Stimulated activated CD4-positive, alpha-beta T cell treated with anti-CD3 and anti-CD28 coated beads, Interleukin-1b, Interleukin-23, amount 100 ng/mL, for 48 hours (primary cell): ENCODE data around the gene RFT1.
"Not testable (repeated sequence)": the region's sequence is repeated elsewhere in the genome, so short reads cannot be mapped to it uniquely, and the experiment has no call there.

ENCODE experiments used
- DNase-seq: peaks from one replicate; pipeline ENCODE4 v3.0.0-alpha.2; 2020

RFT1 gene

GRCh38 chr3:53054233-53054632 is 76.0 kb downstream of the RFT1 start:
- not testable (repeated sequence) for DNase-seq

- DNase-seq = no peak
Observed at GRCh38 chr3:53051929-53052328, 78.3 kb downstream of the RFT1 start.

GRCh38 chr3:53049987-53050386 is 80.2 kb downstream of the RFT1 start:
- no peak for DNase-seq

- peak; percentile 48 for DNase-seq
Observed at GRCh38 chr3:53046171-53047170, 83.8 kb downstream of the RFT1 start.

- DNase-seq = peak; percentile 69
Observed at GRCh38 chr3:53045518-53046170, 84.6 kb downstream of the RFT1 start, which contains the start of gene SFMBT1. Gene SFMBT1 (minus strand): TSS chr3:53046073. CDS start chr3:52969128, 76,945 bp downstream.

DNA sequence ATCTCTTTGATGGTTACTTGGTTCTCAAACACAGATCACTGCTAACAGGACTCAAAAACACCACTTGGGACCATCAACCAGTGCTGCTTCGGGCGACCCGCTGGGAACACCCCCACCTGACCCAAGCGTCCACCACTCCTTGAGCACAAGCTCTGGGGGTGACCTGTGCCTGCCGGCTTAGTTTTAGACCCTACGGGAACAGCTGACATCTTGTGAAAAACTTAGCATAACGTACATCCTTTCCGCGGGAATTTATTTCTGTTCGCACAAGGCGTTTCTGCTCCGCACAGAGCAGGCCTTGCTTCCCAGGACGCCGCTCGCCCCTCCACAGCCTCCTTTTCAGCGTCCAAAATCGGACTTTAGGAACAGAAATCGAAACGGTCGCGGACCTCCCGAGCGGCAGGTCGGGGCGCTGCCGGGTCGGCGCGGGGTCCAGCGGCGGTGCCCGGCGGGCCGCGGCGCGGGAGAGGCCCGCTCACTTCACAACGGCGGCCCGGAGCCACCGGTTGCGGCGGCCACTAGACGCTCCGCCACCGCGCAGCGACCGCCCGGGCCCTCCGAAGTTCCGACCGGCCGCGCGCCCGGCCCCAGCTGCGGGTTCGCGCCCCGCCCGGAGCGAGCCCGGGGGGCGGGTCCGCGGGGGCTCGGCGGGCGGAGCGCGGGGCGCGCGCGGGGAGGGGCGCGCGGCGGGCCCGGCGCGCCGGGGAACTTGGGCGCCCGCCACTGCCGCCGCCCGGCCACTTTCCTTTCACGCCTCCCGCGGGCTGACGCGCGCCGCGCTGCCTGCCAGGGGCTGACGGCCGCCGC is 85.3 kb downstream of the RFT1 start:
- peak; percentile 34 for DNase-seq

GRCh38 chr3:53044371-53044710 is 85.9 kb downstream of the RFT1 start:
- DNase-seq = no peak

GRCh38 chr3:53043738-53044137 is 86.5 kb downstream of the RFT1 start:
- DNase-seq = no peak

DNA sequence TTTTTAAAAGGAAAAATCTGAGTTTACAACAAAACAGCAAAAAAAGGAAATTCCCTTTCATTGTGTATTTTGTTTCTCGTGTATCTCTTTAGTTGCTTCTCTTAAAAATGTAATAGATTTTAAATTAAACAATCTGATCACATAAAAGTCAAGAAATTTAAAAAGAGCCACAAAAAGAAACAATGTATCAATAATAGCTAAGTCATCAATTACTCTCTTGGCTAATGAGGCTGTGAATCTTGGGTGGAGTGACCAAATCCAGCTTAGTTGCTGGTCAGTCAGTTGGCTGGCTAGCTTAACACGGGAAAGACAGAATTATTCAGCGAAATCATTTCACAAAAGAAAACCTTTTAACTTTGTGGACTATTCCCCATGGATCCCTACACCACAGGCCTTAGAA is 87.6 kb downstream of the RFT1 start:
- no peak for DNase-seq

GRCh38 chr3:53040351-53040820 is 89.8 kb downstream of the RFT1 start:
- no peak for DNase-seq

DNA sequence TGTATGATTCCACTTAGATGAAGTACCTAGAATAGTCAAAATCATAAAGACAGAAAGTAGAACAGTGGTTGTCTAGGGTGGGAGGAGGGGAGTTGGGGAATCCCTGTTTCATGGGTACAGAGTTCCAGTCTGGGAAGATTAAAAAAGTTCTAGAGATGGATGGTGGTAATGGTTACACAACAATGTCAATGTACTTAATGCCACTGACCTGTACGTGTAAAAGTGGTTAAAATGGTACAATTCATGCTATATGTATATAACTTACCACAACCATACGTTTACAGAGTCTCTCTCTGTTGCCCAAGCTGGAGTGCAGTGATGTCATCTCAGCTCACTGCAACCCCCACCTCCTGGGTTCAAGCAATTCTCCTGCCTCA is 90.9 kb downstream of the RFT1 start:
- no peak for DNase-seq

GRCh38 chr3:53038679-53039375 is 91.4 kb downstream of the RFT1 start:
- DNase-seq = no peak
